IMR-90 (cell line): ENCODE data around the gene WDR49. TPM values are rescaled to one million over a fixed set of nuclear protein-coding genes. Genes with fewer than 3 reads are reported as not detected.

ENCODE experiments used
- ATAC-seq: fragments of 200-7000 bp; cut with Tn5 transposase; 2 replicates; pipeline ENCODE4 v1.9.1; 2020; ENCODE audit warnings: low read depth, mild to moderate bottlenecking, moderate library complexity
- BruUV-seq: library from RNA; stranded (reverse); fragments of 400-500 nt; replicated peaks from 2 replicates; lab custom pipeline; 2021; lab: Mats Ljungman, UMichigan
- CTCF ChIA-PET: fragments of 300-600 bp; formaldehyde crosslinking; extraction: SDS; loops from one replicate; lab custom pipeline; 2021; ENCODE audit warnings: antibody characterized with exemption; lab: Yijun Ruan, JAX
- POLR2A ChIA-PET: fragments of 300-600 bp; sonication (Branson Sonifier 250); formaldehyde crosslinking; loops from one replicate; lab custom pipeline; 2022; ENCODE audit warnings: antibody characterized with exemption; ENCODE audit not compliant: unreplicated experiment; lab: Charles Lee
- DNase-seq: peaks from one replicate; pipeline ENCODE4 v3.0.0; 2013
- H2AFZ ChIP-seq: replicated peaks from 2 replicates; pipeline ENCODE3; 2013; ENCODE audit warnings: low read length, mild to moderate bottlenecking; ENCODE audit not compliant: poor library complexity
- H2AK5ac ChIP-seq: 2 replicates; pipeline ENCODE4 v1.6.1; 2013; ENCODE audit warnings: low read depth, low read length, inconsistent platforms
- H2AK9ac ChIP-seq: replicated peaks from 2 replicates; pipeline ENCODE3; 2013; ENCODE audit warnings: mild to moderate bottlenecking, low read depth, low read length, moderate library complexity; ENCODE audit not compliant: poor library complexity
- H2BK120ac ChIP-seq: 2 replicates; pipeline ENCODE4 v1.6.1; 2013; ENCODE audit warnings: low read depth, low read length, inconsistent platforms
- H2BK15ac ChIP-seq: 3 replicates; pipeline ENCODE4 v1.6.1; 2013; ENCODE audit warnings: low read depth, low read length, inconsistent platforms
- H2BK20ac ChIP-seq: 2 replicates; pipeline ENCODE4 v1.6.1; 2013; ENCODE audit warnings: low read depth, mild to moderate bottlenecking, inconsistent platforms, low read length, moderate library complexity
- H2BK5ac ChIP-seq: 2 replicates; pipeline ENCODE4 v1.6.1; 2013; ENCODE audit warnings: mild to moderate bottlenecking, low read depth, low read length, inconsistent platforms; ENCODE audit not compliant: poor library complexity, severe bottlenecking
- H3K14ac ChIP-seq: replicated peaks from 2 replicates; pipeline ENCODE4 v1.6.1; 2013; ENCODE audit warnings: low read depth, low read length, inconsistent platforms
- H3K18ac ChIP-seq: 2 replicates; pipeline ENCODE4 v1.6.1; 2013; ENCODE audit warnings: low read depth, low read length, control low read depth
- H3K23ac ChIP-seq: 2 replicates; pipeline ENCODE4 v1.6.1; 2013; ENCODE audit warnings: low read depth, low read length, inconsistent platforms
- H3K27ac ChIP-seq: 2 replicates; pipeline ENCODE4 v1.5.1; 2013; ENCODE audit warnings: mild to moderate bottlenecking, control low read depth, low read length; ENCODE audit not compliant: insufficient read depth
- H3K27me3 ChIP-seq: 2 replicates; pipeline ENCODE4 v1.6.1; 2013; ENCODE audit warnings: low read length; ENCODE audit not compliant: control insufficient read depth, insufficient read depth
- H3K36me3 ChIP-seq: 2 replicates; pipeline ENCODE4 v1.6.1; 2013; ENCODE audit warnings: low read length, mixed read lengths; ENCODE audit not compliant: control insufficient read depth, insufficient read depth
- H3K4ac ChIP-seq: 2 replicates; pipeline ENCODE4 v1.6.1; 2013; ENCODE audit warnings: low read depth, low read length, inconsistent platforms
- H3K4me1 ChIP-seq: 2 replicates; pipeline ENCODE4 v1.6.1; 2013; ENCODE audit warnings: low read length, mixed read lengths; ENCODE audit not compliant: control insufficient read depth, insufficient read depth
- H3K4me2 ChIP-seq: 2 replicates; pipeline ENCODE4 v1.6.1; 2013; ENCODE audit warnings: low read depth, mild to moderate bottlenecking, control low read depth, low read length, moderate library complexity
- H3K4me3 ChIP-seq: 2 replicates; pipeline ENCODE4 v1.5.1; 2013; ENCODE audit warnings: low read depth, mild to moderate bottlenecking, control low read depth, low read length, moderate library complexity; ENCODE audit not compliant: insufficient read depth
- H3K56ac ChIP-seq: 2 replicates; pipeline ENCODE4 v1.6.1; 2013; ENCODE audit warnings: low read length, inconsistent platforms; ENCODE audit not compliant: insufficient read depth; ENCODE audit errors: extremely low read depth
- H3K79me1 ChIP-seq, 2 experiments: 2 replicates each; pipeline ENCODE4 v1.6.1; 2013; ENCODE audit warnings: low read length in 2 of 2, inconsistent platforms in 1 of 2, low read depth in 1 of 2
- H3K9ac ChIP-seq: 2 replicates; pipeline ENCODE4 v1.6.1; 2013; ENCODE audit warnings: low read depth, low read length, control low read depth
- H3K9me1 ChIP-seq: 2 replicates; pipeline ENCODE4 v1.6.1; 2013; ENCODE audit warnings: low read length, inconsistent platforms; ENCODE audit not compliant: insufficient read depth
- H3K9me3 ChIP-seq: 2 replicates; pipeline ENCODE4 v1.6.1; 2013; ENCODE audit warnings: low read length; ENCODE audit not compliant: control insufficient read depth, insufficient read depth
- H4K20me1 ChIP-seq: 2 replicates; pipeline ENCODE4 v1.6.1; 2013; ENCODE audit warnings: low read length, inconsistent platforms; ENCODE audit not compliant: insufficient read depth
- H4K5ac ChIP-seq: 2 replicates; pipeline ENCODE4 v1.6.1; 2013; ENCODE audit warnings: mild to moderate bottlenecking, low read depth, low read length, control low read depth
- H4K8ac ChIP-seq, 2 experiments: 2 replicates each; pipeline ENCODE4 v1.6.1; 2013; ENCODE audit warnings: low read depth in 2 of 2, low read length in 2 of 2, control low read depth in 1 of 2, inconsistent platforms in 1 of 2
- H4K91ac ChIP-seq: 2 replicates; pipeline ENCODE4 v1.6.1; 2013; ENCODE audit warnings: low read depth, low read length, inconsistent platforms; ENCODE audit not compliant: insufficient read depth
- BHLHE40 ChIP-seq: fragments of 150-350 bp; IDR thresholded peaks from 2 replicates; pipeline ENCODE4 v1.6.1; 2016; ENCODE audit warnings: mild to moderate bottlenecking, low read depth, low read length
- CEBPB ChIP-seq: IDR thresholded peaks from 2 replicates; pipeline ENCODE4 v1.6.1; 2012; ENCODE audit warnings: low read depth, low read length, improper control_type of control experiment
- CHD1 ChIP-seq: IDR thresholded peaks from 2 replicates; pipeline ENCODE4 v1.6.1; 2012; ENCODE audit warnings: low read depth, low read length, improper control_type of control experiment
- FOS ChIP-seq: fragments of 150-350 bp; IDR thresholded peaks from 2 replicates; pipeline ENCODE4 v1.6.1; 2016; ENCODE audit warnings: low read depth, low read length
- MAFK ChIP-seq: IDR thresholded peaks from 2 replicates; pipeline ENCODE4 v1.6.1; 2012; ENCODE audit warnings: low read depth, low read length, improper control_type of control experiment
- MAZ ChIP-seq: IDR thresholded peaks from 2 replicates; pipeline ENCODE4 v1.6.1; 2012; ENCODE audit warnings: low read depth, mild to moderate bottlenecking, low read length, improper control_type of control experiment, moderate library complexity, borderline replicate concordance
- MXI1 ChIP-seq: IDR thresholded peaks from 2 replicates; pipeline ENCODE4 v1.6.1; 2012; ENCODE audit warnings: low read depth, mild to moderate bottlenecking, low read length, moderate library complexity, borderline replicate concordance
- NFE2L2 ChIP-seq: fragments of 150-350 bp; IDR thresholded peaks from 2 replicates; pipeline ENCODE4 v1.6.1; 2016; ENCODE audit warnings: low read depth, mild to moderate bottlenecking, low read length
- POLR2A ChIP-seq: IDR thresholded peaks from 2 replicates; pipeline ENCODE4 v1.6.1; 2012; ENCODE audit warnings: mild to moderate bottlenecking, low read depth, low read length
- RAD21 ChIP-seq: IDR thresholded peaks from 2 replicates; pipeline ENCODE4 v1.6.1; 2012; ENCODE audit warnings: low read length, improper control_type of control experiment
- RCOR1 ChIP-seq: IDR thresholded peaks from 2 replicates; pipeline ENCODE4 v1.6.1; 2012; ENCODE audit warnings: mild to moderate bottlenecking, low read length, improper control_type of control experiment; ENCODE audit not compliant: insufficient replicate concordance
- RFX5 ChIP-seq: IDR thresholded peaks from 2 replicates; pipeline ENCODE4 v1.8.0; 2012; ENCODE audit warnings: low read depth, mild to moderate bottlenecking, low read length, moderate library complexity
- SMC3 ChIP-seq: fragments of 150-350 bp; IDR thresholded peaks from 2 replicates; pipeline ENCODE4 v1.6.1; 2016; ENCODE audit warnings: low read depth, mild to moderate bottlenecking, antibody characterized with exemption, low read length, moderate library complexity
- WGBS, 2 experiments: methylation state at CpG; one replicate each; pipeline versions ENCODE4 v1.1.5 to v1.1.7; 2013; ENCODE audit warnings: missing lambda C conversion rate in 2 of 2; ENCODE audit not compliant: insufficient read length in 1 of 2; ENCODE audit errors: extremely low coverage in 2 of 2; 5-methylcytosine and 5-hydroxymethylcytosine counted together
- dilution Hi-C: fragments of 300-500 bp; cut with HindIII; formaldehyde crosslinking; loops from one replicate; pipeline ENCODE4 v1.14.3; 2018; ENCODE audit warnings: low sequenced_read_pairs; ENCODE audit not compliant: unreplicated experiment
- in situ Hi-C: fragments of 300-500 bp; cut with MboI; formaldehyde crosslinking; loops from 3 replicates; pipeline ENCODE4 v1.14.3; 2019; ENCODE audit warnings: low sequenced_read_pairs, inconsistent platforms, mixed read lengths
- intact Hi-C: fragments of 100-400 bp; cut with micrococcal nuclease; formaldehyde crosslinking; loops from 2 replicates; pipeline ENCODE4 v1.10.0; 2022
- polyA plus RNA-seq, 3 experiments: library from polyadenylated mRNA; depleted of rRNA; stranded (reverse); fragments of >200 nt; gene quantifications; 2 replicates each; pipeline ENCODE4 v1.2.3, GENCODE V29; 2012; ENCODE audit warnings: low replicate concordance in 1 of 3
- total RNA-seq: library from RNA; depleted of rRNA; stranded (reverse); fragments of >200 nt; gene quantifications from 2 replicates; pipeline ENCODE4 v1.2.3, GENCODE V29; 2012
- TF ChIP-seq, protein P1 (sequence below): fragments of 150-350 bp; IDR thresholded peaks from 2 replicates; pipeline ENCODE4 v1.6.1; 2016; ENCODE audit warnings: low read depth, mild to moderate bottlenecking, low read length, moderate library complexity, borderline replicate concordance
- TF ChIP-seq, protein P2 (sequence below): fragments of 150-350 bp; IDR thresholded peaks from 2 replicates; pipeline ENCODE4 v1.6.1; 2017; ENCODE audit warnings: mild to moderate bottlenecking, antibody characterized with exemption, low read length, low read depth
- TF ChIP-seq, protein P3 (sequence below): conservative IDR thresholded peaks from 2 replicates; pipeline ENCODE4 v1.5.1; 2012; ENCODE audit warnings: mild to moderate bottlenecking, low read depth, low read length, improper control_type of control experiment

The WDR49 gene
- total and polyA plus RNA-seq, 2 of the 4 experiments (the other 2 are of a cell fraction) = not detected

DNA sequence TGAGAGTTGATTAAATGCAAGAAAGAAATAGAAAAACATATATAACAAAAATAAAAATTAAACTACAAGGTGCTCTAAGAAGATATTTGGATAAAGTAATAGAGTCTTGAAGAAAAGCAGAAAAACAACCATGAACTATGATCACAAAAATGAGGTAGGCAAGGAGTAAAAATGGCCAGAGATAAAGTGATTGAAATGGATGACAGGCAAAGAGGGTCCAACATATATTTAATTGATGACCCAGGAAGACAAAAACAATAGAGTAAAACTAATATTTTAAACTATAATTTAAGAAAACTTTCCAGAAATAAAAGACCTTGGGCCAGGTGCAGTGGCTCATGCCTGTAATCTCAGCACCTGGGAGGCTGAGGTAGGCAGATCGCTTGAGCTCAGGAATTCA lies 22.1 kb upstream of the WDR49 start:
- H3K9ac ChIP-seq = no peak overlapping the region
- dilution Hi-C loops = no loop called here
- no peaks in the 10 kb centered on the region for H3K79me1 ChIP-seq
- peaks cover 6% of the 10 kb centered on the region; the same call in 1 of the 2 replicates for H3K36me3 ChIP-seq
- no peak overlapping the region for H3K23ac ChIP-seq
- CTCF ChIA-PET = interaction anchor here (1.5 kb wide), 1 partner anchor 8 kb away, joined by 5 read pairs; no protein-coding TSS in a partner anchor
- in situ Hi-C loops = no loop called here
- no peak overlapping the region for H3K27ac ChIP-seq
- H3K14ac ChIP-seq = no peak overlapping the region
- POLR2A ChIA-PET = no interaction called here
- no CpG with 5 or more reads among the region's 1 CpG for WGBS, 2 experiments
- H4K5ac ChIP-seq = no peak overlapping the region
- H4K20me1 ChIP-seq = no peaks in the 10 kb centered on the region
- BruUV-seq = no TSS peak
- H3K4me3 ChIP-seq = no peak overlapping the region
- no peak overlapping the region for H2AK5ac ChIP-seq
- H3K9me3 ChIP-seq = peaks cover 3% of the 10 kb centered on the region
- no peak for TF ChIP-seq BHLHE40
- no peak for TF ChIP-seq MAFK
- no peak for TF ChIP-seq RFX5
- TF ChIP-seq, protein P1, sequence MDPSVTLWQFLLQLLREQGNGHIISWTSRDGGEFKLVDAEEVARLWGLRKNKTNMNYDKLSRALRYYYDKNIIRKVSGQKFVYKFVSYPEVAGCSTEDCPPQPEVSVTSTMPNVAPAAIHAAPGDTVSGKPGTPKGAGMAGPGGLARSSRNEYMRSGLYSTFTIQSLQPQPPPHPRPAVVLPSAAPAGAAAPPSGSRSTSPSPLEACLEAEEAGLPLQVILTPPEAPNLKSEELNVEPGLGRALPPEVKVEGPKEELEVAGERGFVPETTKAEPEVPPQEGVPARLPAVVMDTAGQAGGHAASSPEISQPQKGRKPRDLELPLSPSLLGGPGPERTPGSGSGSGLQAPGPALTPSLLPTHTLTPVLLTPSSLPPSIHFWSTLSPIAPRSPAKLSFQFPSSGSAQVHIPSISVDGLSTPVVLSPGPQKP = no peak
- TF ChIP-seq, protein P2, sequence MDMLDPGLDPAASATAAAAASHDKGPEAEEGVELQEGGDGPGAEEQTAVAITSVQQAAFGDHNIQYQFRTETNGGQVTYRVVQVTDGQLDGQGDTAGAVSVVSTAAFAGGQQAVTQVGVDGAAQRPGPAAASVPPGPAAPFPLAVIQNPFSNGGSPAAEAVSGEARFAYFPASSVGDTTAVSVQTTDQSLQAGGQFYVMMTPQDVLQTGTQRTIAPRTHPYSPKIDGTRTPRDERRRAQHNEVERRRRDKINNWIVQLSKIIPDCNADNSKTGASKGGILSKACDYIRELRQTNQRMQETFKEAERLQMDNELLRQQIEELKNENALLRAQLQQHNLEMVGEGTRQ = no peak
- no peak for TF ChIP-seq CEBPB
- no peak for TF ChIP-seq RCOR1
- no peak for TF ChIP-seq FOS
- TF ChIP-seq SMC3 = no peak
- no peak for TF ChIP-seq MAZ
- no peak for TF ChIP-seq RAD21
- no peak for TF ChIP-seq CHD1
- no peak for TF ChIP-seq NFE2L2
- no peak for TF ChIP-seq MXI1
- no peak for TF ChIP-seq POLR2A
- TF ChIP-seq, protein P3, sequence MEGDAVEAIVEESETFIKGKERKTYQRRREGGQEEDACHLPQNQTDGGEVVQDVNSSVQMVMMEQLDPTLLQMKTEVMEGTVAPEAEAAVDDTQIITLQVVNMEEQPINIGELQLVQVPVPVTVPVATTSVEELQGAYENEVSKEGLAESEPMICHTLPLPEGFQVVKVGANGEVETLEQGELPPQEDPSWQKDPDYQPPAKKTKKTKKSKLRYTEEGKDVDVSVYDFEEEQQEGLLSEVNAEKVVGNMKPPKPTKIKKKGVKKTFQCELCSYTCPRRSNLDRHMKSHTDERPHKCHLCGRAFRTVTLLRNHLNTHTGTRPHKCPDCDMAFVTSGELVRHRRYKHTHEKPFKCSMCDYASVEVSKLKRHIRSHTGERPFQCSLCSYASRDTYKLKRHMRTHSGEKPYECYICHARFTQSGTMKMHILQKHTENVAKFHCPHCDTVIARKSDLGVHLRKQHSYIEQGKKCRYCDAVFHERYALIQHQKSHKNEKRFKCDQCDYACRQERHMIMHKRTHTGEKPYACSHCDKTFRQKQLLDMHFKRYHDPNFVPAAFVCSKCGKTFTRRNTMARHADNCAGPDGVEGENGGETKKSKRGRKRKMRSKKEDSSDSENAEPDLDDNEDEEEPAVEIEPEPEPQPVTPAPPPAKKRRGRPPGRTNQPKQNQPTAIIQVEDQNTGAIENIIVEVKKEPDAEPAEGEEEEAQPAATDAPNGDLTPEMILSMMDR = no peak
- H2BK15ac ChIP-seq = no peak overlapping the region
- H2BK5ac ChIP-seq = no peak overlapping the region
- DNase-seq = no peak
- H3K18ac ChIP-seq = no peak overlapping the region
- H4K8ac ChIP-seq = no peak overlapping the region
- intact Hi-C loops = no loop called here
- no peaks in the 10 kb centered on the region for H3K27me3 ChIP-seq
- H3K56ac ChIP-seq = no peak overlapping the region
- no peak overlapping the region for H3K4me2 ChIP-seq
- no peak overlapping the region for H2AK9ac ChIP-seq
- no peaks in the 10 kb centered on the region for H3K9me1 ChIP-seq
- no peak overlapping the region for H2BK120ac ChIP-seq
- H4K91ac ChIP-seq = no peak overlapping the region
- H3K4ac ChIP-seq = no peak overlapping the region
- no peak overlapping the region for H2BK20ac ChIP-seq
- no peak overlapping the region for H2AFZ ChIP-seq
- no peak for ATAC-seq
- H3K4me1 ChIP-seq = no peaks in the 10 kb centered on the region
